ENCODE data around the gene TSNAX.
A peak's percentile ranks its signal among the peaks of the same experiment; 100 is the strongest.
"Not testable (repeated sequence)": the region's sequence is repeated elsewhere in the genome, so short reads cannot be mapped to it uniquely, and the experiment has no call there.

The TSNAX gene, protein sequence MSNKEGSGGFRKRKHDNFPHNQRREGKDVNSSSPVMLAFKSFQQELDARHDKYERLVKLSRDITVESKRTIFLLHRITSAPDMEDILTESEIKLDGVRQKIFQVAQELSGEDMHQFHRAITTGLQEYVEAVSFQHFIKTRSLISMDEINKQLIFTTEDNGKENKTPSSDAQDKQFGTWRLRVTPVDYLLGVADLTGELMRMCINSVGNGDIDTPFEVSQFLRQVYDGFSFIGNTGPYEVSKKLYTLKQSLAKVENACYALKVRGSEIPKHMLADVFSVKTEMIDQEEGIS

DNA sequence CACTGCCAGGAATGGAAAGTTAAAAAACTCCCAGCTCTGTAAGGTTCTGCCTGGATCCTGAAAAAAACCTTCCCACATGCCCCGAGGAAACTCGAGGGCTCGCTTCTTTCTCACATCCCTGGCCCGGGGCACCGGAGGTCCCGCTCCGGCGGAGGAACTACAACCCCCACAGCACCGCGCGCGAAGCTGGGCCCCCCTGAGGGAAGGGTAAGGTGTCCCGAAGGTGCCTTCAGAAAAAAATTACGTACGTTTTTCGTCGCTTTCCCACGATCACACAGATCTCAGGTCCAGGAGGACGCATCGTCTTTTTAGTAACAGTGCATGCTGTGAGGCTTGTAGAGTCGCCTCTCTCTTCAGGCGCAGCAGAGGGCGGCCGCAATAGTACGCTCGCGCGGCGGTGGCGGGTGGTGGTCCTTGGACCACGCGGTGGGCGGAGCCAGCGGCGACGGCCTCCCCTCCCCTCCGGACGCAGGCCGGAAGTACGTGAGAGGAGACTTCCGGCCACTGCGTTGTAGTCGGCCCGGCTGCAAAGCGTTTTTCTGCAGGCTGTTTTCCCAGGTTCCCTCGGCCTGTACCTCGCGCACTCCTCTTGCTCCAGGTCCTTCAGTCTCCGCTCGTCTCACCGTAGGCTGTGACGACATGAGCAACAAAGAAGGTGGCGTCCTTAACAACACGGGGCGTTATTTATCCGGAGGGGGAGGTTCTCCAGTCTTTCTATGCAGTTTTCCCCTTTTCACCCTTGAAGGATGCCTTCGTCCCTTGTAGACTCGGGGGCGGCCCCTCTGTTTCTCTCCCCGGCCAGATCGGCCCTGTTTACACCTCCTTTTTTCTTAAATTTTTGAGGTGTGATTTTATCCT lies at the start of gene TSNAX:
TSNAX (plus strand) TSS at position 498 of the 858 bp plus-strand sequence; CDS start at position 640, 142 bp downstream.
- peak; percentile 94 to 97 for DNase-seq

DNA sequence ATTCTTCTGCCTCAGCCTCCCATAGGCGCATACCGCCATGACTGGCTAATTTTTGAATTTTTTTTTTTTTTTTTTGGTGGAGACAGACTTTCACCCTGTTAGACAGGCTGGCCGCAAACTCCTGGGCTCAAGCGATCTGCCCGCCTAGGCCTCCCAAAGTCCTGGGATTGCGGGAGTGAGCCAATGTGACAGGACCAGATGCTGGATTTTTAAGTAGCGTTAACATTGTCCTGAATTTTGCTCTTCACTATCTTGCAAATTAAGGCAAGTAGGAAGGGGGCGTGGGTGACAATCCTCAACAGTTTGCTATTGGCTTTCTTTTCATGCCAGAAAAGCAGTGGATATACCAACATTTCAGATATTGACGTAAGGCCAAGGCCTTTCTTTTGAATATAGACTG lies 49.7 kb upstream of the TSNAX start:
- DNase-seq, result no peak

DNA sequence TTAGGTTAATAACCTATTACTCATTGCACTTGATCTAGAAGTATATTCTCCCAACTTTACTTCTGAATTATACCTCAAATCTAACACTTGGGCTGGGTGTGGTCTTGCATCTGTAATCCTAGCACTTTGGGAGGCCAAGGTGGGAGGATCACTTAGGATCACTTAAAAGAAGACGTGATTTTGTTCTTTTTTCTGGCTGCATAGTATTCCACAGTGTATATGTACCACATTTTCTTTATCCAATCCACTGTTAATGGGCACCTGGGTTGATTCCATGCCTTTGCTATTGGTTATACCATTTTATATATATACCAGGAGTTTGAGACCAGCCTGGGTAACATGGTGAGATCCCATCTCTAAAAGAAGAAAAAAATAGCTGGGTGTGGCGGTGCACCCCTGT lies 48.5 kb upstream of the TSNAX start:
- DNase-seq, result no peak

DNA sequence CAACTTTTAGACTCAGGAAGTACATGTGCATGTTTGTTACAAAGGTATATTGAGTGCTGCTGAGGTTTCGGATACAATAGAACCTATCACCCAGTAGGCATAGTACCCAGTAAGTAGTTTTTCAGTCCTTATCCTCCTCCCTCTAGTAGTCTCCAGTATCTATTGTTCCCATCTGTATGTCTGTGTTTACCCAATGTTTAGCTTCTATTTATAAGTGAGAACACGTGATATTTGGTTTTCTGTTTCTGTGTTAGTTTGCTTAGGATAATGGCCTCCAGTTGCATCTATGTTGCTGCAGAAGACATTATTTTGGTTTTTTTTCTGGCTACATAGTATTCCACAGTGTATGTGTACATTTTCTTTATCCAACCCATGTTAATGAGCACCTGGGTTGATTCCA lies 47.2 kb upstream of the TSNAX start:
- no peak for DNase-seq

DNA sequence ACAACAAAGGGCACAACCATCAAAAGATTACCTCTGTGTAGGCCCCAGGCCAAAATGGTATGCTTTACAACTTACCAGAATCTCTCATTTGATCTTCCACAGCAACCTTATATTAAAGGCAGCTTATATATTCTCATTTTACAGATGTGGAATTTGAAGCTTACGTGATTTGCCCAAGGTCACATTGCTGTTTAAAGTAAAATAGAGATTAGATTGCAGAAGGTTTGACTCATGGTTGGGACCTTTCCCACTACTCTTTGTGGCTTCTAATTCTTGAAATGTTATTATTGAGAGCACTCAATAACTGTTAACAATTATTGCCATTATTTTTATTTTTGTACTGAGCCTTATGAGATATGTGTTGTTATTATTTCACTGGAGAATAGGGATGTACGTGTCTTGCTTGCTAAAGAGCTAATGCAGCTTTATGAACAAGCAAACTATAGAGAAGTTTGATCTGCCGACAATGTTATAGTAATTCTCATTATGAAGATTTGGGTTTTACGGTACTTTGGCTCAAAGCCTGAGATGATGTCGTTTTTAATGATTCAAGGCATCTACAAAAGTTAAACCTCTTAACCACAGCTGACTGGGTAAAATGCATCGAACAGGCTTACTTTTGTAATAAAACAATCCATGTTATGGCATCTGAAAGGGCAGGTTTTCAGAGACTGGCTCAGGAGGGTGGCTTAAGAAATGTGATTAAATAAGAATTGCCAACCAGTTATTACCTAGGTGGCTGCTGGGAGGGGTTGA lies 43.3 kb upstream of the TSNAX start:
- no peak for DNase-seq

DNA sequence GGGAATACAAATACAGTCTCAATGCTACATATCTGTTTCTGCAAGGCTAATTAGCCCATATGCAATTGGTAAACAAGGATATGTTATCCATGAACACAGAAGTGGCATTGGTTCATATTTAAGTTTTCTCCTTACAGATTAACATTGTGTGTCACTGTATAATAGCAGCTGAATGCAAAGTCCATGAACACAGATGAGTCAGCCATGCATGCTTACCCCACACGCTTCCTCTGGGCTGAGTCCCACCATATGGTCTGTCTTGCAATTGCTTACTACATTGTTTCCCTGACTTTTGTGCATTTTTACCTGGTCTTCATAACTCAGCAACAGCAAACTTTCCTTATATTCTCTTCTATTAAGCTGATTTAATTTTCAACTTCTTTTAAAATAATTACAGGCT lies 41.5 kb upstream of the TSNAX start:
- no peak for DNase-seq

DNA sequence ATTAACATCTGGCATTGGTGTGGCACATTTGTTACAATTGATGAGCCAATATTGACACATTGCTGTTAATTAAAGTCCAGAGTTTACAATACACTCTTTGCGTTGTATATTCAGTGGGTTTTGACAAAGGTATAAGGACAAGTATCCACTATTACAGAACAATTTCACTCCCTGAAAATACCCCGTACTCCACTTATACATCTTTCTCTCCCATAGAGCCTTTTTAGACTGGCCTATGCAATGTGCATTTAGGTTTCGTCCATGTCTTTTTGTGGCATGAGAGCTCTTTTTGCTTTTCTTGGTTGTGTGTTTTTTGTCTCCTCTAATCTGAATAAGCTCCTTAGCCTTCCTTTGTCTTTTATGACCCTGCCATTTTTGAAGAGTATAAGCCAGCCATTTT lies 40.6 kb upstream of the TSNAX start:
- DNase-seq, result peak in 1 of 2 experiments; percentile 16

DNA sequence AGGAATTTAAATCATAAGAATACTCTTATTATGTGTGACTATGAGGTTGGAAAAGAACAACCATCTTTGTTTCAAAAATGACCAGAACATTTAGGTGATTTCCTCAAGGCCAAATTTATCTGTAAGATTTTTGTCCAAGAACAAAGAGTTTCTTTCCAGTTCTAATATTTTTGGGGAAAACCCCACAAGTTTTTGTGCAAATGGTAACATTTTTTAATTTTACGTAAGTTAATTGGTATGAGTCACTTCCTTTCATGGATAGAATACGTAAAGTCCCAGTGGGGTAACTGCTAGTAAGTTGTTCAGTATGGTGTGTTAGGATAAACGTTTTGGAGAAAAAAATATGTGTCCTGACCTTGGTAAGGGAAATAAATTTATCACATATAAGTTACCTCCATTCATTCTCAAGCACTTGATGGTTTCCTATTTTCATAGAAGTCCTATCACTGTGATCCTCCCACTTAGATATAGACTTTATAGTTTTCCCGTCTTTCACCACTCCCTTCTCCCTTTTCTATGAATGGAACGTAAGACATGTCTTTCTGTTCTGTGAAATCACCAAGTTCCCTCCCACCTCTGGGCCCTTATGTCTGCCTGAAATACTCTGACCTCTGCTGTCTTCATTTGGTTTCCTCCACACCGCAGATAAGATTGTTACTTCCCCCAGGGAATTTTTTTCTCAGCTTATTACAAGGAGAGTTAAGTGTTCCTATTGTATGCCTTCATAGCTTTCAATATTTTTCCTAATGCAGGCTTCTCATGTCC lies 34.9 kb upstream of the TSNAX start:
- no peak for DNase-seq

DNA sequence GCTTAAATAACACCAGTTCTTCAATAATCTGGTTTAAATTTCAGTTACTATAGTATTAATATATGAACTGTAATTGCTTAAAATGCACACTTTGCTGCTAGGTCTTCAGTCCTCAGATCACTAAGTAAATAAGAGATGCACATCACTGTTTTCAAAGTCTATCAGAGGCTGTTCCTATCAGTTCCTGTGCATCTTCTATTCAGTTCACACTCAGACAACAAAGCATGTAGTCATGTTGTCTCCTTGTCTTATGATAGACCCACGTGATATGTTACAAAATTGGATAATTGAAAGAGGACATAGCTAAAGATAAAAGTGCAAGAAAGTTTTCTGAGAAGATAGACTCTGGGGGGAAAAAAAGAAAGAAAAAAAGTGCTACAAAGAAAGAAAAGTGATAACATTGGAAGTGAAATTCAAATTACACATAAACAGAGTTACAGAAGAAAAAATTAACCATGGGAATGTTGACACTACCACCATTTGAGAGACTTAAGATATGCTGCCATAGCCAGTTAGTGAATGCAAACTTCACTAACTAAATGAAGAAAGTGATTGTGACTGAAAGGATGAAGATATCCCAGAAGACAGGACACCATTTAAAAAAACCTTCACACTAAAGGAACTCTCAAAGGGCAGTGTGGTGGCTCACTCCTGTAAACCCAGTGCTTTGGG lies 33.9 kb upstream of the TSNAX start:
- no peak for DNase-seq

DNA sequence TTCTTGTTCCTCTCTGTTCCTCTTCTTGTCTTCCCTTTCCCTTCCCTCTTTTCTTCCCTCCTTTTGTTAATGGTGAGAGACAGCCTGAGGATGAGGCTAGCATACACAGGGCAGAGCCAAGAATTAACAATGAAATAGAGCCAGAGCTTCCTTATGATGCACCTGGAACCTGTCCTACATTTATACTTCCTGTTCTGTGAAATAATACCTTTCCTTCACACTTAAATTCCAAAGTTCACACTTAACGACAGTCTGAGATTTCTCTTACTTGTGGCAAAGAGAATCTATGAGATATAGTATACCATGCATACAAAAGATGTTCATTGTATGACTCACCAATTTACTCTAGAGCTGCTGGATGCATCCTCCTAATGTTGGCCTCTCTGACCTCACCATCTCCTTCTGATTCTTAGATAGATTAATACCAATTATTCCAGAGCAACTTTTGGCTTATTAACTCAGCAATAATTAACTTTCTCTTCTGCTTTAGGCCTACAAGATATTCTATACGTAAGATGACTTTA lies 30.8 kb upstream of the TSNAX start:
- DNase-seq, result no peak

DNA sequence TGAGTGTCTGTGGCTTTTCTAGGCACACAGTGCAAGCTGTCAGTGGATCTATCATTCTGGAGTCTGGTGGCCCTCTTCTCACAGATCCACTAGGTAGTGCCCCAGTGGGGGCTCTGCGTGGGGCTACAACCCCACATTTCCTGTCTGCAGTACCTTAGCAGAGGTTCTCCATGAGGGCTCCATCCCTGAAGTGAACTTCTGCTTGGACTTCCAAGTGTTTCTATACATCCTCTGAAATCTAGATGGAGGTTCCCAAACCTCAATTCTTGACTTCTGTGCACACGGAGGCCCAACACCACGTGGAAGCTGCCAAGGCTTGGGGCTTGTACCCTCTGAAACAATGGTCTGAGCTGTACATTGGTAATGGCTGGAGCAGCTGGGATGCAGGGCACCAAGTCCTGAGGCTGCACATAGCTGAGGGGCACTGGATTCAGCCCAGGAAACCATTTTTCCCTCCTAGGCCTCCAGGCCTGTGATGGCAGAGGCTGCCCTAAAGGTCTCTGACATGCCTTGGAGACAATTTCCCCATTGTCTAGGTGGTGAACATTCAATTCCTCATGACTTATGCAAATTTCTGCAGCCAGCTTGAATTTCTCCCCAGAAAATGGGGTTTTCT lies 29.2 kb upstream of the TSNAX start:
- DNase-seq, result no peak

DNA sequence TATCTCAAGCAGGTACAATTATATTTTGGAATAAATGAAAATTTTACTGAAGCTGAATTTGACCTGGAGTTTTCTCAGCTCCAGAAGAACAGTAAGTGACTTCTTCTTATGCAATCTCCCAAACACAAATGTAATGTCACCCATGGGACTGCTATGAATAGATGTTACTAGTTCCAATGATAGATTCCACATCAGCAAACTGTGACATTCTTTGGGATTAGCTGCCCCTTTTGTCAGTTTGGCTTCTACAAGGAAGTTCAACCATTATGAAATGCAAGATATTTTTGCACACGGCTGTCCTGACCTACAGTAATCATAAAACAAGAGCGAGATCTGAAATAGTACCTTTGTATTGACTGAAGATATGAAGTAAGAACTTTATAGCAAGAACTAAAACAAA lies 27.8 kb upstream of the TSNAX start:
- no peak for DNase-seq

DNA sequence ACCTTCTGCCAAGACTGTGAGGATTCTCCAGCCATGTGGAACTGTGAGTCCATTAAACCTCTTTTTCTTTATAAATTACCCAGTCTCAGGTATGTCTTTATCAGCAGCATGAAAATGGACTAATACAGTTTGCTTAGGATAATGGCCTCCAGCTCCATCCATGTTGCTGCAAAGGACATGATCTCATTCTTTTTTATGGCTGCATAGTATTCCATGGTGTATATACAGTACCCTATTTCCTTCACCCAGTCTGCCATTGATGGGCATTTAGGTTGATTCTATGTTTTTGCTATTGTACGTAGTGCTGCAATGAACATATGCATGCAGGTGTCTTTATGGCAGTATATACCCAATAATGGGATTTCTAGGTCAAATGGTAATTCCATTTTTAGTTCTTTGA lies 25.3 kb upstream of the TSNAX start:
- DNase-seq, result not testable (repeated sequence)

DNA sequence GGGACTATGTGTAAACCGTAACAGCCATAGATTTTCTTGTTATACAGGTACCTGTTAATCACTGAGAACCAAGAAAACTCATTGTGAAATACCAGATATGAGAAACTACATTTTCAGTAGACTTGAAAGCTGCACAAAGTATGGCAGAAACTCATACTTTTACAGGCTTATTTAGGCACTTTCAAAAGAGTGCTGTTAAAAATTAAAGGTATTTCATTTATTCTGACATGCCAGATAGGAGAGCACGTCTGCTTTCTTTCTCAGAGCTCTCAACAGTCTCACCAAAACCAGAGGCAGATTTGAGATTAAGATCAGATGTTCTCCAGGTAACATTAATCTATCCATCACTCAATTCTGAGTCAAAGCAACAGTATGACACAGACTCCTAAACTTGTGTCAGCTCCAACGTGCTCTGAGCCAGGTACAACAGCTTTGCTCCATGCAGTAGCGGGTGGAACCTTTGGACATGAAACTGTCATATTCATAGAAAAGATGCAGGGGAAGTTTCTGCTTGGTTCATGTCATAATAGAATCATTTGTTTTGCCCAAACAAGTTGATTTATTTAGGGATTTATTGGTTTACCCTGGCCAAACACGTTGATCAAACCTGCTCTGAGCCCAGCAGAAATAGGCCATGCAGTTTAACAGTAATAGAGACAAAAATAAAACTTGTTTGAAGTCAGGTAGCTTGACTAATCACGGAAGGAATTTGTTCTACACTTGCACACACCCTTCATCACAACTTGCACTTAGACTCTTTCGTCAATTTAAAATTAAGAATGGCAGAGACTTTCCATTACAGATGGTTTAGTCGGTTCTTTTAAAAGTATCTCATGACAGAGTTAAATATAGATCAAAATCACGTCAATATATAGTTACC lies 20.8 kb upstream of the TSNAX start:
- no peak for DNase-seq

DNA sequence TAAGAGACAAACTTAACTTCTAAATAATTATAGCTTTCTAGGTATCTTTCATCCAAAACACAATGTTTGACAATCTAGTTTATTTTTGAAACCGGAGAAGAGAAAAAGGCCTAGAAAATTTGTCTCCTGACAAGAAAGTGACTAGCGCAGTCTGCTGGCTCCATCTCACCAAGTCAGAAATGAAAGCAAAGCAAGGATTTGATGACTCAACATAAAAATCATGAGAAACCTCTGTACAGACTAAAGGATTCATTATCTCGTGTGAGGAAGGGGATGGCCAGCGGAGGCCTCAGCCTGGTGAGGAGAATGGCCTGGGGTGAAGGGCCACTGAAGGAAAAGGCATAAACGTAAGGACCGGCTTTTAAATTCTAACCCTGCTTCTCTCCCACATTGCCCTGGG lies 20.0 kb upstream of the TSNAX start:
- DNase-seq, result no peak

DNA sequence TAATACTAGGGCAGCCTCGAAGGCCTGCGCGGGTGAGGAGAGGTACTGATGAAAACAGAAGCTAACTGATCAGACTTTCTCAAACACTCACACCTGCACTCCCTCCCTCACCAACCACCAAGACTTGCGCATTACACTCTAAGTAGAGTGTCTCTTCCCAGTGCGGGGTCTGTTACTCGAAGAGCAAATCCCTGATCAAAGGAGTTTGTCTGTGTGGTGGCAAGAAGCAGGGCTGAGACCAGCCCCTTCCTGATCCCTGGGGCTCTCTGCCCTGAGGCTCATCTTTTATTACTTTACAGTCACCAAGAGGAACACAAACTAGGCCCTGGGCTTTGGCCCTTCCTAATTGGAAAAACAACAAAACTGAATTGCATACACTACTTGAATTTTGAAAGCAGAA lies 19.5 kb upstream of the TSNAX start:
- DNase-seq, result no peak

DNA sequence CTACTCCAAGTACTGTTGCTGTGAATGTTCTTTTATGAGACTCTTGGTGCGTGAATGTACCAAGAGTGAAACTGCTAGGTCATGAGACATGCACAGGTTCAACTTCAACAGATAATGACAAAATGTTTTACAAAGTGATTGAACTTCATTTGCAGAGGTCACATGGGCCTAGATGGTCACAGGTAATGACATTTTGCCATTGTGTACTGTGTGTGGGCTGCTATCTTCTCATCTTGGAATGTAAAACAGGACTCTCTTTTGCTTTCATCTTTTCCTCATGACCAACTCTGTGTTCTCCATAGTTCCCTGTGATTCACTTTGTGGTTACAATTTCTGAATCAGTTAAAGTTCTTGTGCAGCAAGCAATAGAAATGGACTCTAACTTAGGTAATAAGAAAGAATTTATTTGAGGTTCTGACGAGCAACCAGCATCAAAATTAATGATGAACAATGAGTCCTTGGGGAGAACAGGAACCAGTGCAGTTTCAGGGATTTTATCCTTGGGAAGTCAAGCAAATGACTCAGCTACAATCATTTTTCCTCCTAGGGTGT lies 16.2 kb upstream of the TSNAX start:
- no peak for DNase-seq

DNA sequence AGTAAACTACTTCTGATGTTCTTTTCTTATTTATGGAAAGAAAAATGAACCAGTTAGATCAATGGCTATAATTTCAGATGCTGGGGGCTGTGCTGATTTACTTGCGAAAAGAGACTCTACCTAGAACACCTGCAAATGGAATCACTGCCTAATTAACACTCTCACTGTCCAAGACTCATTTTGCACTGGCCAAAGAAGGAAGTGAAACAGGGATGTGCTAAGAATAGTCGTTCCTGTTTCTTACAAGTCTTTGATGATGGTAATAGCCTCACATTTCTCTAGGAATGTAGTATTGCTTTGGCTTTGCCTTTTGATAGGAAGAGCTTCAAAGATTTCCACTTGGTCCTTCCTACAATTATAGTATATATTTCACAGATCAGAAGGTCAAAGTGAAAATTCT lies 12.7 kb upstream of the TSNAX start:
- no peak for DNase-seq

DNA sequence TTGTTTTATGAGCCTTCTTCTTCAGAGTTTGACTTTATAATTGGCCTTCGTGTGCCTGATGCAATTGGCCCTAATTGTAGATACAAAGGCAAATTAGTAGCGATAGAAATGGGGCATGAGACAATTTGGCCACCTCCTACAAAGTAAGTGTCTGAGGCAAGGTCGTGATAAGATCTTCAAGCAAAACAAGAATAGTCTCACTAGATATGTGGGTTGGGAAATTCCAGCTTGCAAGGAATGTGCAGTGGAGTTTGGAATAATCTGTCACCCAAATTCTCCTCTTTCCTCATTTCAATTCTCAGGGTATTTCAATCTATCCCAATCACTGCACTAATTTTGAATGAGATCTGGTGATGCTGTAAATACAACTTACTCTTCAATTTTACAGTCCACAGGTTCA lies 11.4 kb upstream of the TSNAX start:
- DNase-seq, result no peak

DNA sequence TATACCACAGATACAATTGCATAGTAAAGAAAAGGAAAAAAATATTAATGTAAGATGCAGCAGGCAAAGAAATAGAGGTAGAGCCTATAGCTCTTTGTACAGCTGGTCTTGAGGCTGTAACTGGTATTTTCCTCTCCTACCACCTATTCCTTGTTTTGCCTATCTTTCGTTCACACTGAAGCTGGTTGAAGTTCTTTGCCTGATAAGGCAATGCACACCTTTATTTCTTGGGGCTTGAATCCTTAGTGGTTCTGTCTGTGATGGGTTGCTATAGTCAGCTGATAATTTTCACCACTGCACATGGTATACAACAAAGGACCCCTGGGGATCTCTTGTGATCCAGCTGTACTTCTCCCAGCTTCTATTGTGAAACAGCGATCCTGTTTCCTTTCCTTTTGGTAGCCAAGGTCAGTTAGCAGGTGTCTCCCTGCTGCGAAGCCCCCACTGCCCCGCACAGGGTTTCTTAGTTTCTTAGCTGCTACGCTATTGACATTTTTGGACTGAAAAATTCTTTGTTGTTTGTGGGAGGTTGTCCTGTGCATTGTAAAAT lies 9.9 kb upstream of the TSNAX start:
- peak; percentile 30 to 69 for DNase-seq
